Lower lobe of right lung (tissue), 2 donors: ENCODE measurements around the gene FBXO7. TPM values are rescaled to one million over a fixed set of nuclear protein-coding genes. Genes with fewer than 3 reads are reported as not detected.

Experiments
- ATAC-seq, 2 donors: fragments of 200-7000 bp; cut with Tn5 transposase; one replicate each; pipeline ENCODE4 v1.9.1; 2020 to 2022; ENCODE audit warnings: mild to moderate bottlenecking in 2 of 2, moderate library complexity in 2 of 2
- DNase-seq: peaks from one replicate; pipeline ENCODE4 v3.0.0-alpha.2; 2020
- H3K27ac ChIP-seq: fragments of 200-600 bp; one replicate; pipeline ENCODE4 v1.8.0; 2022
- H3K27me3 ChIP-seq: fragments of 200-600 bp; one replicate; pipeline ENCODE4 v1.8.0; 2022; ENCODE audit warnings: low read depth
- H3K36me3 ChIP-seq: fragments of 200-600 bp; one replicate; pipeline ENCODE4 v1.8.0; 2022; ENCODE audit warnings: mild to moderate bottlenecking
- H3K4me1 ChIP-seq: fragments of 200-600 bp; one replicate; pipeline ENCODE4 v1.8.0; 2022
- H3K4me3 ChIP-seq: fragments of 200-600 bp; one replicate; pipeline ENCODE4 v1.8.0; 2022; ENCODE audit warnings: mild to moderate bottlenecking
- H3K9me3 ChIP-seq: fragments of 200-600 bp; one replicate; pipeline ENCODE4 v1.8.0; 2022
- CTCF ChIP-seq: fragments of 200-600 bp; IDR thresholded peaks from one replicate; pipeline ENCODE4 v1.8.0; 2022; ENCODE audit warnings: antibody characterized with exemption, mild to moderate bottlenecking
- intact Hi-C: fragments of 100-400 bp; cut with DNase I; formaldehyde crosslinking; loops from one replicate; pipeline ENCODE4 v1.11.0; 2022
- total RNA-seq: library from RNA; stranded (reverse); fragmentation: NEBNext Ultra II Directional; extraction: Animal tissue kit (Norgen Biotek cat#: 25700); gene quantifications from one replicate; pipeline ENCODE4 v1.2.1, GENCODE V29; 2021
- donor health status: DM: no; HTN: yes; CAD: no; lungs with severe emphysema.

Gene FBXO7
- total RNA-seq, 1 donor from 2014 or later, result 93.2 TPM

- H3K36me3 ChIP-seq, result no peaks in the 10 kb centered on the region
- H3K27me3 ChIP-seq, result no peaks in the 10 kb centered on the region
- TF ChIP-seq CTCF, result no peak
- H3K9me3 ChIP-seq, result no peaks in the 10 kb centered on the region
- DNase-seq (peak; percentile 75), ATAC-seq (peak; percentile 67 to 74)
- intact Hi-C loops, result no loop called here
- H3K27ac ChIP-seq, result peak overlapping the region; percentile 75
- H3K4me3 ChIP-seq, result no peak overlapping the region
- H3K4me1 ChIP-seq, result peaks cover 50% of the 10 kb centered on the region
Measured at GRCh38 chr22:32531931-32532819, 57.6 kb downstream of the FBXO7 start.

- ATAC-seq, result no peak
- Histone ChIP-seq H3K4me1 (peaks cover 50% of the 10 kb centered on the region), H3K36me3 (no peaks in the 10 kb centered on the region), H3K4me3 (no peak overlapping the region), H3K9me3 (no peaks in the 10 kb centered on the region), H3K27me3 (no peaks in the 10 kb centered on the region), H3K27ac (peak overlapping the region; percentile 75)
- no peak for DNase-seq
- intact Hi-C loops, result no loop called here
- TF ChIP-seq CTCF, result no peak
Measured at GRCh38 chr22:32532820-32533128, 58.2 kb downstream of the FBXO7 start.

- no peaks in the 10 kb centered on the region for H3K9me3 ChIP-seq
- DNase-seq, result no peak
- no peak for ATAC-seq
- peak overlapping the region; percentile 75 for H3K27ac ChIP-seq
- H3K27me3 ChIP-seq, result no peaks in the 10 kb centered on the region
- H3K36me3 ChIP-seq, result no peaks in the 10 kb centered on the region
- intact Hi-C loops, result no loop called here
- H3K4me1 ChIP-seq, result peaks cover 50% of the 10 kb centered on the region
- TF ChIP-seq CTCF, result no peak
- no peak overlapping the region for H3K4me3 ChIP-seq
Measured at GRCh38 chr22:32533265-32534111, 58.9 kb downstream of the FBXO7 start.

GRCh38 chr22:32534252-32535235 lies 59.9 kb downstream of the FBXO7 start:
- Histone ChIP-seq H3K27ac (peak overlapping the region; percentile 75), H3K4me3 (no peak overlapping the region), H3K27me3 (no peaks in the 10 kb centered on the region), H3K36me3 (no peaks in the 10 kb centered on the region), H3K4me1 (peaks cover 47% of the 10 kb centered on the region), H3K9me3 (no peaks in the 10 kb centered on the region)
- no peak for TF ChIP-seq CTCF
- DNase-seq, result no peak
- no peak for ATAC-seq
- intact Hi-C loops, result no loop called here
